HG02981 (cell line): Measurements from ENCODE around the gene RNF7.
"Not testable (repeated sequence)": the region's sequence is repeated elsewhere in the genome, so short reads cannot be mapped to it uniquely, and the experiment has no call there.

Experiments used
- ATAC-seq: cut with Tn5 transposase; IDR thresholded peaks from one replicate; pipeline ENCODE4 v1.9.1; 2021; ENCODE audit warnings: mild to moderate bottlenecking, moderate library complexity; ENCODE audit not compliant: unreplicated experiment

RNF7 gene

DNA sequence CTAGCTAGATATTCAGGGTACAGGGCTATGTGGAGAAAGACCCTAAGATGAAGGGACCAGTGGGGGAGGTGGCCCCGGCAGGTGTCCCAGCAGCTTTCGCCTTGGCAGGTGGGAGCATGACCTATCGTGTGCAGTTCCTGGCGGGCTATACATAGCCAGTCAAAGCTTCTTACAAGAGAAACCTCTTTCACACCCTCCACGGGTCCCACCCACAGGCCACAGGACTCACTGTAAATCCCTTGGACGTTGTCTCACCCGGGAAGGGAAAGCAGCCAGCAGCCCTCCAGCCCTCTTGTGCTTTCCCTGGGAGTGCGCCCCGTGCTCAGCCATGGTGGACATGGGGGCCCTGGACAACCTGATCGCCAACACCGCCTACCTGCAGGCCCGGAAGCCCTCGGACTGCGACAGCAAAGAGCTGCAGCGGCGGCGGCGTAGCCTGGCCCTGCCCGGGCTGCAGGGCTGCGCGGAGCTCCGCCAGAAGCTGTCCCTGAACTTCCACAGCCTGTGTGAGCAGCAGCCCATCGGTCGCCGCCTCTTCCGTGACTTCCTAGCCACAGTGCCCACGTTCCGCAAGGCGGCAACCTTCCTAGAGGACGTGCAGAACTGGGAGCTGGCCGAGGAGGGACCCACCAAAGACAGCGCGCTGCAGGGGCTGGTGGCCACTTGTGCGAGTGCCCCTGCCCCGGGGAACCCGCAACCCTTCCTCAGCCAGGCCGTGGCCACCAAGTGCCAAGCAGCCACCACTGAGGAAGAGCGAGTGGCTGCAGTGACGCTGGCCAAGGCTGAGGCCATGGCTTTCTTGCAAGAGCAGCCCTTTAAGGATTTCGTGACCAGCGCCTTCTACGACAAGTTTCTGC, 40.1 kb downstream of the RNF7 start:
- ATAC-seq, result no peak

DNA sequence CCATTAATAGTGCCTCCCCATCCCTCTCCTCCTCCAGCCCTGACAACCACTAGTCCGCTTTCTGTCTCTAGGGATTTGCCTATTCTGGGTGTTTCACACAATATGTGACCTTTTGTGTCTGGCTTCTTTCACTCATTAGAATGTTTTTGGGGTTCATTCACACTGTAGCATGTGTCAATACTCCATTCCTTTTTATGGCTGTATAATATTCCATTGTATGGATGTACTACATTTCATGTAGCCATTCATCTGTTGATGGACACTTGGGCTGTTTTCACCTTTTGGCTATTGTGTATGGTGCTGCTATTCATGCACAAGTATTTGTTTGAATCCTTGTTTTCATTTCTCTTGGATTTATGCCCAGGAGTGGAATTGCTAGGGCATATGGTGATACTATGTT, 41.6 kb downstream of the RNF7 start:
- no peak for ATAC-seq

DNA sequence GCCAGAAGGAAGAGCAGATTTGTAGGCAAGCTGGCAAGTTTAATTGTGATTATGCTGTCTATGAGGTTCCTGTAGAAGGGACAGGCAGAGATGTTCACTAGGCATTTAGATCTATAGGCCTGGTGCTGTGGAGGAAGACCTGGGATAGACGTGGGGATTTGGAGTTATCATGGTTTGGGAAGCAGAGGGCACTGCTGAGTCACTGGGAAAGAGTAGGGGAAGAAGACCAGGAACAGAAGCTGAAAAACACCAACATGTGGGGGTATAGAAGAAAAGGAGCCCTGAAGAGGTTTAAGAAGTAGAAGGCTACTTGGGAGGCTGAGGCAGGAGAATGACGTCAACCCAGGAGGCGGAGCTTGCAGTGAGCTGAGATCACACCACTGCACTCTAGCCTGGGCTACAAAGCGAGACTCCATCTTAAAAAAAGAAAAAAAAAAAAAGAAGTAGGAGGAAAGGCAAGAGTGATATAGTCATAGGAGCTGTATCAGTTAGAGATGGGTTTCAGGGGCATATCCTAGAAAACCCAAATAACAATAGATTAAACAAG, 44.4 kb downstream of the RNF7 start:
- no peak for ATAC-seq

DNA sequence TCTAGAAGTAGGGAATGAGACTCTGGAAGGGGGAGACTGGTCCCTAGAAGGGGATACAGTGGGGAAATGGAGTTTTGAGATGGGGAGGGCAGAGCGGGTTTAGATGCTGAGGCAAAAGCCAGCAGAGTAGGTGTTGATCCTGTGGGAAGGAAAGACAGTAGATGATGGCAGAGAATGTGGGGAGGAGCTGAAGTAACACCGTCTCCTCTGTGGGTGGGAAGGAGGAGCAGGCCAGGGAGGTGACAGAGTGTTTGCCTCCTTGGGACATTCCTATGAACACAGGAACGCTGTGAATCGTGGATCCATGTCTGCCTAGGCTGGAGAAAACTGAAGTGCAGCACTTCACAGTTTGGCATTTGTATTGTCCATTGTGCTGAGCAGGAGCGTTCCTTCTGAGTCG, 45.5 kb downstream of the RNF7 start:
- ATAC-seq, result no peak

DNA sequence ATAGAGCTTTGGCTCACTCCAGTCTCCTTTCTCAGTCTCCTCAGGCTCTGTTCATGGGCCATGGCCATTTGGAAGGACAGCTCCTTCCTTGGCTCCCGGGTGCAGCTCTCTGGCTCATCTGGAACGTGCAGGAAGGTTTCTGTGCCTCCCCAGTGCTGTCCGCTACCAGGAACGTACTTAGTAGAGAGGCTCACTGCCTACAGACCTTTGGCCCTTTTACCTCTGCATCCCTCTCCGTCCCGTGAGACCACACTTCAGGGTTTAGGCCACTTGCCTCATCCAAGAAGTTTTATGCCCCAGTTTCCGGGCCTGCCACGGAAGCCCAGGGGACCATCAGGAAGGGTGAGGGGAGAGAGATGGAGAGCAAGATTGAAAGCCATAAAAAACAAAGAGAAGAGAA, 46.0 kb downstream of the RNF7 start:
- no peak for ATAC-seq

DNA sequence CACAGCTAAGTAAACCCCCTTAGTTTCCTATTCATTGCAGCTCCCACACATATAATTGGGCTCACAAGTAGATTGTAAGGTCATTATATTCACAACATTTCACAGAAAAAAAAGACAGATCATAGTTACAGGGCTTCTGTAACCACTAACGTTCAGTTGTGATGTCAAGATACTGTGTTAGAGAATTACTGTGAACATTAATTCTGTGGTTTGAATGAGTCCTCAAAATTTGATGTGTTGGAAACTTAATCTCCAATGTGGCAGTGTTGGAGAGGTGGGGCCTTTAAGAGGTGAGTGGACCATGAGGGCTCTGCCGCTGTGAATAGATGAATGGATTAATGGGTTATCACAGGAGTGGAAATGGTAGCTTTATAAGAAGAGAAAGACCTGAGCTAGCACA, 46.4 kb downstream of the RNF7 start:
- ATAC-seq, result no peak

DNA sequence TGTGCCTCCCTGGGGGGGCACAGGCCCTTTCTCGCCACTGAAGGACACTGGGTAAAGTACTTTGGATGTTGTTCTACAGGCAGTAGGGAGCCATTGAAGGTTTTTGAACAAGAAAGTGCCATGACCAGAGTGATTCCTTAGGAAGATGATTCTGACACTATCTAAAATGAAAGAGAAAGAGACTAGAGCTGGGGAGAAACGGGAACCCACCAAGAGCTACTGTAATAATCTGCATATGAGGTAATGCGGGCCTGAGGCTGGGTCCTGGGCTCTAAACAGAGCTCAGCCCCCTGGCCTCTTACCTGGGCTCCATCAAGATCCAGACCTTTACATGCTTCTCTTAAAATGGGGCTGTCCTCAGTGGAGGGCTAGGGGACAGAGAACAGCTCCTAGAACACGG, 50.1 kb downstream of the RNF7 start:
- ATAC-seq, result no peak

DNA sequence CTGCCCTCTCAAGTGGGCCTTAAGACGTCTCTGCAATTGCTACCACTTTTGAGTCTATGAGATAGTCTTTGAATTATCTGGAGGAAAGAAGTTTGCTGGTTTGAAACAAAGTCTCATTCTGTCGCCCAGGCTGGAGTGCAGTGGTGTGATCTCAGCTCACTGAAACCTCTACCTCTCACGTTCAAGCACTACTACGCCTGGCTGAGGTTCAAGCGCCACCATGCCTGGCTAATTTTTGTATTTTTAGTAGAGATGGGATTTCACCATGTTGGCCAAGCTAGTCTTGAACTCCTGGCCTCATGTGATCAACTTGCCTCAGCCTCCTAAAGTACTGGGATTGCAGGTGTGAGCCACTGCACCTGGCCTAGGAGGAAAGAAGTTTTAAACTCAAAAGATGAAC, 50.7 kb downstream of the RNF7 start:
- not testable (repeated sequence) for ATAC-seq

DNA sequence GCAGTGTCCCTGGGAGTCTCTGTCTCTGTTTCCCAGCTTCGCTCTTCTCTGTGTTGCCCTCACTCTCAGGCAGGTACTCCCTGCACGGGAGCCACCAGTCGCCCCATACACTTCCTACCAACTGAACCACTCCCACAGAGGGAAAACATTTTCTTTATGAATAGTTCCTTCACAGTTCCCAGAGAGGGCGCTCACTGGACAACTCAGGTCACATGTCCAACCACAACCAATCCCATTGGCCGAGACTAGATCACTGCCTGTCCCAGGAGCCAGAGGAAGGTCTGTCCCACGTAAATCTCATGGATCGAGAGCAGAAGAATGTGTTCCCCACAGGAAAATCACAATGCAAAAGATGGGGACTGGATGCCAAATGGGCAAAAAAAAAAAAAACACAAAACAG, 51.2 kb downstream of the RNF7 start:
- ATAC-seq, result no peak

DNA sequence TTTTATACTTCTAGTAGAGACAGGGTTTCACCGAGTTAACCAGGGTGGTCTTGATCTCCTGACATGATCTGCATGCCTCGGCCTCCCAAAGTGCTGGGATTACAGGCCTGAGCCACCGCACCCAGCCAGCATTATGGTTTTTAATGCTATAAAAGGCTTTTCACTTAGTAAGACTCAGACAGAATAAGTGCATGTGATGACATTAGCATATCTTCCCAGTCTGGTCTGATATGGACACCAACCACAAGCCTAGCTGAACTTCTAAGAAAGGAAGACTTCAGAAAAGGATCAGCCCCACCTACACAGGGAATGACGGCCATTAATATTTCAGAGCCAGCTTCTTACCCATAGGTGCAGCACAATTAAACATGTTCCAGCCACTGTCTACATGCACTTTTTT, 52.1 kb downstream of the RNF7 start:
- no peak for ATAC-seq

DNA sequence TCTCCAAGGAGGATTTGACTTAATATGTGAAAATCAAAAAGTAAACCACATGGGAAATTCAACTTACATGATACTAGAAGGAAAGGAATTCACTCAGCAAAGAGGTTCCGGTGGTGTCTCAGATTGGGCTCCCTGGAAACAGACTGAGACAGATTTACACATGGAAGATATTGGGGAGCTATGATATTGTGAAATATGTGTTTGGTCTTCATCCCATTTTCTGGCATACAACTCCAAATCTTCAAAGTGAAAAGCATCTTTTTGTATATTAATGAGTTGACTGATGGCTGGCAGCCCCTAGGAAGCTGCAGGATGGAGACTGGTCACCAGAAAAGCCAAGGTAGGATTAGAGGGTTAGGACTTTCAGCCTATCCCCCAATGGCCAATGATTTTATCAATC, 54.4 kb downstream of the RNF7 start:
- no peak for ATAC-seq

DNA sequence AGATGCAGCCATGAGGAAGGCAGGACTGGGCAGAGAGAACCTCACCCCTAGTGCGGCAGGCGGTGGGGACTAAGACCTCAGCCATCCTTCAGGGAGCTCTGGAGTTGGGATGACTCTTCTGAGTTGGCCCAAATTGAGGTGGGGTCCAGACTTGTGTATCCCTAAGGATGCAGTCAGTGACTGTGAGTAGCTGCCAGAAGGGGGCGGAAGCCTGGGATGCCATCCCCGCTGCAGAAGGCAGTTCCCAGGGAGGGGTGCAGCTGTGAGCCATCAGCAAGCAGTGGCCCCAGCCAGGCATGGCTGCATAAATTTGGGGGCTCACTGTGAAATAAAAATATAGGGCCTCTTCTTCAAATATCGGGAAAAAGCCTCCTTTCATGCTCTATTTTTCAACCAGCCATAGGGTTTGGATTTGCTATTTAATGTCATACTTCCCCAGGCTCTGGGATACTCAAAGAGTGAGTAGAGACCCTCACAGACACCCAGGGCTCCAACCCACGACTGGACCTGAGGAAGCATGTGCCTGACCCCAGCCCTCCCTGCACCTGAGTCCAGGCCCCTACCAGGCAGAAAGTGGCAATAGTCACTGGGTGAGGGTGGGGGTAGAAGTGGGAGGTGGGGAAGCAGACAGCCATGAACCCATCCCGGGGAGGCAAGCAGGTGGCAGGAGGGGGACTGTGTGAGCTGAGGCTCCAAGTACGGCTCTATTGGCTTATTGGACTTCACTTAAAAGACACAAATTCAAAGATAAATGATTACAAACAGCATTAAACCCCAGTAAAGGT, 55.6 kb downstream of the RNF7 start:
- ATAC-seq, result no peak

DNA sequence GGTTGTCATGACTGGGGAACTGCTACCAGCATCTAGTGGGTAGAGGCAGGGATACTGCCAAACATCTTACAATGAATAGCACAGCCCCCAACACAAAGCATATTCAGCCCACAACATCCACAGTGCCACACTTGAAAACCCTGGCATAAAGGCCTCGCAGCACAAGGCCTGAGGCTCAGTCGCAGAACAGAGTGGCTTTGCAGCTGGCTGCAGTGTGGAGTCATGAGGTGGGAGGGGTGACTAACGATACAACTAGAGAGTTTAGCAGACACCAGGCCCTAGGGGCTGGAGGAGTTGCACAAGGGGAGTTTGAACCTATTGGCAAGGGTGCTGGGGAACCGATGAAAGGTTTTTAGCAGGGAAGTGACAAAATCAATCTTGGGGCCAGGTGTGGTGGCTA, 57.2 kb downstream of the RNF7 start:
- ATAC-seq, result no peak

DNA sequence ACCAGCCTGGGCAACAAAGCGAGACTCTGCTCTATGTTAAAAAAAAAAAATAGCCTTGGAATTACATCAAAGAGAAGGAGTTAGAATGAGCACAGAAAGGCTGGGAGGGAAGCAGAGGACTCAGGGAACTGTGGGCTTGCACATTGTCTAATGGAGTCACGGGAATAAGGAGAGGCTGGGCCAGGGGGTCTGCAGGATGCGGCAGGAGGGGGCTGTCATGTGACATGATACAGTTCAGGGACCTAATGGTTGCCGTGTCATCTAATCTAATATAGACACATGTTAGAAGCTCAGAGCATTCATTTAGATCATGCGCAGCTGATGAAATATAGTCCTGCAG, 57.6 kb downstream of the RNF7 start:
- no peak for ATAC-seq

DNA sequence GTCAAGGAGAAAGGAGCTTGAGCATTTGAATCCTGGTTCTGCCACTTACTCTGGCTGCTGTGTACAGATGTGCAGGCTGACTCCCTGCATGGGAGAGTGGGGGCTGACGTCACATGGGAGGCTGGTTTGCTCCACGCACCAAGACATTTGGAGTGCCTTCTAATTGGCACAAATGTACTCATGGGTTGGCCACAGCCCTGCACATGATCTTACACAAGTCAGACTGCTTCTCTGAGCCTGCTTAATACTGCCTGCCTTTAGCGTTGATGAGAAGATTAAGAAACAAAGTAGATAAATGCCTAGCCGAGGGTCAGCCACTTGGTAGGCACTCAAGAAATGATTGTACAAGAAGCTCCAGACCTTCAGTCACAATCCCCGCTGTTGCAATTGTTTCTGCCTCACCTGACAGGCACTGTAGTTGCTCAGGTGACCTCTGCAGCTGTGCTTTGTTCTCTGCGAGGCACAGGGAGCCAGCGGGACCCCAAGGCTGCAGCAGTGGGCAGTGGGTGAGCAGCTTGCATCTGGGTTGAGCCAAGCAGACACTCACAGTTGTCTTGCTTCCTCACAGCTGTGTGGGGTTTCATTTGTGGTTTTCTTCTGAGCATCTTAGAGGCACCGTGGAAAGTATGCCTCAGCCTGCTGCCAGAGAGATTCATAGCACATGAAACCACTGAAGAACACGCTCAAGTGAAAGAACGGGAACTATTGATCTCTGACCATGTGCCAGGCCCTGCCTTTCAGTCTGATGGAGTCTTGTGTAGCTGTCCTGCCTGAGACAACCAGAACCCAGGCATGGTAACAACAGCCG, 58.2 kb downstream of the RNF7 start:
- peak; percentile 95 for ATAC-seq
